RPMI8226 (cell line): Measurements from ENCODE around the gene PLPP7.

ENCODE experiments used
- DNase-seq: peaks from one replicate; pipeline ENCODE4 v3.0.0-alpha.2; 2015

The PLPP7 gene

GRCh38 chr9:131282688-131283422 lies 6.7 kb upstream of the PLPP7 start:
- no peak for DNase-seq

DNA sequence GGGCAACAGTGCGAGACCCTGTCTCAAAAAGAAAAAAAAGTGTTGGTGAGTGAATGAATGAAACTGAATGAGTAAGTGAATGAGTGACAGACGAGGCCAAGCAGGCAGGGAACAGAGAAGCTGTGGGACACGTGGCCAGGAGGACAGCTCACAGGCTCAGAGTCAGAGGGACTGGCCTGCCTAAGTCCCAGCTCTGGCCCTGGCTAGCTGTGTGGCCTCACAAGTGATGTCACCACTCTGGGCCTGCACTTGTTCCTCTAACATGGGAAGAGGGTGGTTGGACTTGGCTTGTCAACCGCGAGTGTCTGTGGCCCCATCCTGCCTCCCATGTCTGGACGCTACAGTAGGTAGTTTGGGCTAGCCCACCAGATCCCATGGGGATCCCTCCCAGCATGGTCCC lies 4.7 kb upstream of the PLPP7 start:
- no peak for DNase-seq

DNA sequence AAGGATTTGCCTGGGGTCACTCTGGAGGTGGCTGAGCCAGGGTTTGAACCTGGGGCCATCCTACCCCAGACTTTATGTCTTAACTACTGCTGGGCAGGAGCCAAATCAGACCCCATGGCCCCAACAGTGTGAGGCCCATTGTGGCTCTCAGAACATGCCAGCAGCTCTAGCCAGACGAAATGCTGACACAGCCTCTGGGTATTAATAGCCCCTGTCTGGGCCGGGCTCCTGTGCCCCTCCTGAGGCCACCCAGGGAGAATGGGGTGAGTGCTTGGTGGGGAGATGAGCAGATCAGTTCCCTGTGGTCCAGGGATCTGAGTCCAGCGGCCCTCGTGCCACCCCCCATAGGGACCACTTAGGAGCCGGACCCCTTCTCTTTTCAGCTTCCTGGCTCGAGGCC lies 2.2 kb upstream of the PLPP7 start:
- peak; percentile 61 for DNase-seq

GRCh38 chr9:131288217-131288616 lies 1.3 kb upstream of the PLPP7 start:
- DNase-seq, result no peak

DNA sequence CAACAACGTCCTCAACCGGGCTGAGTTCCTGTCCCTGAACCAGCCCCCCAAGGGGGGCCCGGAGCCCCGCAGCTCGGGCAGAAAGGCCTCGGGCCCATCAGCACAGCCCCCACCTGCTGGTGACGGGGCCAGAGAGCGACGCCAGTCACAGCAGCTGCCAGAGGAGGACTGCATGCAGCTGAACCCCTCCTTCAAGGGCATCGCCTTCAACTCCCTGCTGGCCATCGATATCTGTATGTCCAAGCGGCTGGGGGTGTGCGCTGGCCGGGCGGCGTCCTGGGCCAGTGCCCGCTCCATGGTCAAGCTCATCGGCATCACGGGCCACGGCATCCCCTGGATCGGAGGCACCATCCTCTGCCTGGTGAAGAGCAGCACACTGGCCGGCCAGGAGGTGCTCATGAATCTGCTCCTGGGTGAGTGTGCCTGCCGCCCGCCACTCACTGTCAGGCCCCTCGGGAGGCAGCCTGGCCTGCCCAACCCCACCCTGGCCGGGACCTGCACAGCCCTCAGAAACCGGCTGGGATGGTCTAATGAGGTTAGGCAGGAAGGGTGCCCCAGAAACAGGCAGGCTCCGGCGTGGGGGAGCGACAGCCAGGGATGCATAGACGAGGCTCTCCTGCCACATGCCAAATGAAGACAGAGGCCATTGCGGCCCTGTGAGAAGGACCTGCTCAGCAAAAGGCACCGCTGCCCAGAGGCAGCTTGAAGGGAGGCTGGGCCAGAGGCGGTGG lies 678 bp downstream of the PLPP7 start:
- DNase-seq, result no peak

DNA sequence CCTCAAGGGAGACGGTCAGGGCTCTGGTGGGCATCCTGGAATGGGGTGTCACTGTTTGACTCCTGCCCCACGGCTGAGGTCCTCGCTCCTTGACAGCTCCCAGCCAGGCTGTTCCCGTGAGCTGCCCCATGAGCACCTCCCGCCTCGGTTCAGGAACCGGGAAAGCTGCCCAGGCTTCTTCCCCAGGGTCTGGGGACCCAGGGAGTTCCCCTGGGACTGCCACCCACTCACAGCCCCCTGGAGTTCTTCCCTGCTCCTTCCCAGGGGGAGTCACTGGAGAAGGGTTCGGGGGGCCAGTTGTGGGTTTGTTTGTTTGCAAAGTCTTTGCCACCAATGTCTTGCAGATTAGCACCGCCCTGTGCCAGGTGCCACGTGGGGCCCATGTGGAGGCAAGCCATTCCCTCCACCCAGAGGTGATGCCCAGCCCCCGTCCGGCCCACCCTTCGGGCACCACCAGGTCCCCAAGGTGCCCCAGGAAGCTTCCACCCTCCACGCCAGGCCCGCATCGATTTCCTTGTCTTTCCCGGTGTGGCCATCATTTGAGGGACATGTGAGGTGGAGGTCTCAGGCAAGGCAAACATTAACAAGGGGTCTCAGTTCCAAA lies 1.3 kb downstream of the PLPP7 start:
- no peak for DNase-seq

- no peak for DNase-seq
Measured at GRCh38 chr9:131291795-131292315, 2.3 kb downstream of the PLPP7 start.

GRCh38 chr9:131292937-131293336 lies 3.4 kb downstream of the PLPP7 start:
- DNase-seq, result no peak

DNA sequence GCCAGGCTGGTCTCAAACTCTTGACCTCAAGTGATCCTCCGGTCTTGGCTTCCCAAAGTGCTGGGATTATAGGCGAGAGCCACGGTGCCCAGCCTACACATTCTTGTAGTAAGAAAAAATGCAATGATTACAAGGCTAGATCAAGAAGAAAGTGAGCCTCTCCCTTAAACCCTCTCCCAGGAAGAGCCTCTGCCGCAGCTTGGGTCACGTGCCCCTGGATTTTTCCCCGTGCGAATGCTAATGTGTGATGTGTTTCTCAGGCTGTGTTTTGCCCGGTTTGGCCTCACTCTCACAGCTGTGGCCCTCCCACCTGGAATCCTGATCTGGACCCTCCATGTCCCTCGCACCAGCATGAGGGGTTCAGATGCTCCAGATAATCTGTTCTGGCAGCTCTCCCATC lies 6.9 kb downstream of the PLPP7 start:
- DNase-seq, result no peak

DNA sequence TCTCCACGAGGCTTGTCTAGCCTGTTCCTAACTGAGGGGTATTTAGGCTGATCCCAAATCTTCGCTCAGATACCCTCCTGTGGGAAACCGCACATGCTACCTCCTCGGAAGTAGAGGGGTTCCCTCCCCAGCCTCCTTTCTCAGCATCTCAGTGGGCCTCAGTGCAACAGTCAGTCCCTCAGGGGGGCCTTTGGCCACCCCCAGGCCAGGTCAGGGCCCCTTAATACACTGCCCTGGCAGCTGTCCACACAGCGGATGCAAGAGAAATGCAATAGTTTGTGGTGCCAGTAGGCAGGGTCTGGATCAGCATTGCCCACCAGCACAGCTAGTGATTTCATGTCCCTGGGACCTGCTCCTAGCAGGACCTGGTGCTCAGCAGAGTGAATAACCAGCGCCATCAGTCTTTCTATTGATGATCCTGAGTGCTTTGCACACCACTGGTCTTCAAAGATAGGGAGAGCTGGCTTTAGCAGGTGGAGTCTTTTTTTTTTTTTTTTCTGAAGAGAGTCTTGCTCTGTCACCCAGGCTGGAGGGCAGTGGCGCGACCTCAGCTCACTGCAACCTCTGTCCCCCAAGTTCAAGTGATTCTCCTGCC lies 7.5 kb downstream of the PLPP7 start:
- DNase-seq, result no peak

DNA sequence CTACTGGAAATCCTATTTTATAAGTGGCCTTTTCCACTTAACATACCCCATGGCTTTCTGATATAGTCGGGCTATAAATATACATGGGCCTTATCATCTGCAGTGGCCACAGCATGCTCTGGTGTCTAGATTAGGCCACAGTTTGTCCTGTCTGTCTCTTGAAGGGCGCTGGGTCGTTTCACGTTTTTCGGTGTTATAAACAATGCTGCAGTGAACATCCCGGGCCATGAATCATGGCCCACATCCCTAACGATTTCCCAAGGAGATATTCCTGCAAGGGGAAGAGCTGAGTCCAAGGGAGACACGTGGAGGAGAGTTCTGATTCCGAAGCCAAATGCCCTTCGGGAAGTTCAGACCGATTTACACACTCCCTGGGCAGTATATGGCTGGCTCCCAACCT lies 8.4 kb downstream of the PLPP7 start:
- DNase-seq, result no peak

- no peak for DNase-seq
Measured at GRCh38 chr9:131298341-131298740, 8.8 kb downstream of the PLPP7 start.

GRCh38 chr9:131298816-131299215 lies 9.3 kb downstream of the PLPP7 start:
- no peak for DNase-seq

DNA sequence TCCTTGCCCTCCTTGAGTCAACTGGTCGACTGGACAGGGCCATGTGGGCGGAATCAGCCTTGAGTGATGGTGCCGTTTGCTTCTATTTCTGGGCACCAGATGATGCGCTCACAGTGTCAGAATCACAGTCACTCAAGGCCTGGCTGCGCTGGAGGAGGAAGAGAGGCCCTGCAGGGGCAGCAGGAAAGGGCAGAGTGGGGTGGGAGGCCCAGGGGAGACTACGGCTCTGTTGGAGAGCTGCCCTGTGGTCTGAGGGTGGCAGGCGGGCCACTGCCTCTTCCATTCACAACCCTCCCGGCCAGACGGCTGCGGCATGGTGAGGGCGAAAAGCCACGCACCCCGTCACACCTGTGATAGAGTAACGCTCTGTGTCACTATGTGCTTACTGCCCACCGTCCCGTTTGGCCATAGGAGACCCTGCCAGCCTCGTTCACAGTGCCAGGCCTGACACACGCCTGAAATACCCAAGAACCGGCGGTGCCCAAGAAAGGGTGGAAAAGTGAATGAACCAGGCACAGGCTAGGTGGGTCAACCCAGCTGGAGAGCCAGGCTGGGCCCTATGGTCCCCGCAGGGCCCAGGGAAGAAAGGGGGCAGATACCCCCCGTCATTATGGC lies 9.9 kb downstream of the PLPP7 start:
- DNase-seq, result no peak

GRCh38 chr9:131299961-131300347 lies 10.4 kb downstream of the PLPP7 start:
- DNase-seq, result no peak

DNA sequence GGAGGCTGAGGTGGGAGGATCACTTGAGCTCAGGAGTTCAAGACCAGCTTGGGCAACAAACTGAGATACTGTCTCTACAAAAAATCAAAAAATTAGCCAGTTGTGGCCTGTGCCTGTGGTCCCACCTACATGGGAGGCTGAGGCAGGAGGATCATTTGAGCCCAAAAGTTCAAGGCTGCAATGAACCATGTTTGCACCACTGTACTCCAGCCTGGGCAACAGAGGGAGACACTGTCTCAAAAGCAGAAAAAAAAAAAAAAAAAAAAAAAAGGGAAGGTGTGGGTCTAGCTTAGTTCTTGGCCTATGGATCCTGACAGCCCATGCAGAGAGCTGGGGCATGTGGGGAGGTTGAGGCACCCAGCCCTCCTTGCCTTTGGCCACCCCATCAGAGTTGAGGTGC lies 10.9 kb downstream of the PLPP7 start:
- DNase-seq, result no peak

GRCh38 chr9:131302244-131303075 lies 12.9 kb downstream of the PLPP7 start:
- DNase-seq, result peak; percentile 45

- DNase-seq, result peak; percentile 46
Measured at GRCh38 chr9:131303381-131304321, 14.1 kb downstream of the PLPP7 start.

- no peak for DNase-seq
Measured at GRCh38 chr9:131304676-131305355, 15.3 kb downstream of the PLPP7 start.

GRCh38 chr9:131306397-131307004 lies 17.0 kb downstream of the PLPP7 start:
- DNase-seq, result no peak
